HG02588 (cell line): ENCODE measurements around the gene GBE1.
A peak's percentile ranks its signal among the peaks of the same experiment; 100 is the strongest.
"Not testable (repeated sequence)": the region's sequence is repeated elsewhere in the genome, so short reads cannot be mapped to it uniquely, and the experiment has no call there.

Experiments used
- ATAC-seq: cut with Tn5 transposase; IDR thresholded peaks from one replicate; pipeline ENCODE4 v1.9.1; 2021; ENCODE audit warnings: mild to moderate bottlenecking, moderate library complexity; ENCODE audit not compliant: unreplicated experiment

GBE1 gene

GRCh38 chr3:81760924-81761903 is at the start of gene GBE1:
Gene GBE1 (minus strand): TSS chr3:81761645. CDS start chr3:81761517, 128 bp downstream.
- ATAC-seq, result peak; percentile 87

GRCh38 chr3:81808900-81809299 is 47.5 kb upstream of the GBE1 start:
- no peak for ATAC-seq

GRCh38 chr3:81799403-81799802 is 38.0 kb upstream of the GBE1 start:
- no peak for ATAC-seq

GRCh38 chr3:81793410-81793809 is 32.0 kb upstream of the GBE1 start:
- no peak for ATAC-seq

- ATAC-seq, result no peak
Observed at GRCh38 chr3:81790117-81790516, 28.7 kb upstream of the GBE1 start.

GRCh38 chr3:81789691-81790090 is 28.2 kb upstream of the GBE1 start:
- ATAC-seq, result no peak

GRCh38 chr3:81788610-81789009 is 27.2 kb upstream of the GBE1 start:
- peak; percentile 51 for ATAC-seq

GRCh38 chr3:81788044-81788443 is 26.6 kb upstream of the GBE1 start:
- ATAC-seq, result no peak

- ATAC-seq, result no peak
Observed at GRCh38 chr3:81782585-81782984, 21.1 kb upstream of the GBE1 start.

- ATAC-seq, result peak; percentile 60
Observed at GRCh38 chr3:81778678-81779182, 17.3 kb upstream of the GBE1 start.

- ATAC-seq, result peak; percentile 45
Observed at GRCh38 chr3:81776643-81777042, 15.2 kb upstream of the GBE1 start.

GRCh38 chr3:81770710-81771109 is 9.3 kb upstream of the GBE1 start:
- no peak for ATAC-seq

GRCh38 chr3:81769299-81769698 is 7.9 kb upstream of the GBE1 start:
- no peak for ATAC-seq

- ATAC-seq, result not testable (repeated sequence)
Observed at GRCh38 chr3:81767250-81767859, 5.9 kb upstream of the GBE1 start.

GRCh38 chr3:81765400-81765799 is 4.0 kb upstream of the GBE1 start:
- no peak for ATAC-seq

GRCh38 chr3:81764665-81765064 is 3.2 kb upstream of the GBE1 start:
- no peak for ATAC-seq

GRCh38 chr3:81764002-81764401 is 2.6 kb upstream of the GBE1 start:
- no peak for ATAC-seq

- ATAC-seq, result no peak
Observed at GRCh38 chr3:81763001-81763400, 1.6 kb upstream of the GBE1 start.

GRCh38 chr3:81761904-81762580 is 597 bp upstream of the GBE1 start:
- ATAC-seq, result no peak

- no peak for ATAC-seq
Observed at GRCh38 chr3:81760215-81760614, 1.2 kb downstream of the GBE1 start.

GRCh38 chr3:81758771-81759170 is 2.7 kb downstream of the GBE1 start:
- not testable (repeated sequence) for ATAC-seq
